Upper lobe of right lung (tissue), 1 donor: Measurements from ENCODE around the gene MIEF1. TPM values are rescaled to one million over a fixed set of nuclear protein-coding genes. Genes with fewer than 3 reads are reported as not detected.

Source experiments
- ATAC-seq: fragments of 200-7000 bp; cut with Tn5 transposase; one replicate; pipeline ENCODE4 v1.9.1; 2020; ENCODE audit warnings: mild to moderate bottlenecking, moderate library complexity
- DNase-seq: peaks from one replicate; pipeline ENCODE4 v3.0.0-alpha.2; 2020
- H3K27ac ChIP-seq: fragments of 200-600 bp; one replicate; pipeline ENCODE4 v1.8.0; 2022
- H3K27me3 ChIP-seq: fragments of 200-600 bp; one replicate; pipeline ENCODE4 v1.8.0; 2022; ENCODE audit warnings: mild to moderate bottlenecking
- H3K36me3 ChIP-seq: fragments of 200-600 bp; one replicate; pipeline ENCODE4 v1.8.0; 2022
- H3K4me1 ChIP-seq: fragments of 200-600 bp; one replicate; pipeline ENCODE4 v1.8.0; 2022
- H3K4me3 ChIP-seq: fragments of 200-600 bp; one replicate; pipeline ENCODE4 v1.8.0; 2022; ENCODE audit warnings: mild to moderate bottlenecking
- H3K9me3 ChIP-seq: fragments of 200-600 bp; one replicate; pipeline ENCODE4 v1.8.0; 2022
- intact Hi-C: fragments of 100-400 bp; cut with DNase I; formaldehyde crosslinking; loops from one replicate; pipeline ENCODE4 v1.11.0; 2022
- total RNA-seq: library from RNA; stranded (reverse); fragmentation: NEBNext Ultra II Directional; extraction: Animal tissue kit (Norgen Biotek cat#: 25700); gene quantifications from one replicate; pipeline ENCODE4 v1.2.1, GENCODE V29; 2021
- TF ChIP-seq, protein P1 (sequence below): fragments of 200-600 bp; IDR thresholded peaks from one replicate; pipeline ENCODE4 v1.8.0; 2022; ENCODE audit warnings: antibody characterized with exemption
- donor health status: DM: no; HTN: yes; CAD: no; lungs with severe emphysema.

Gene MIEF1
- total RNA-seq, 1 donor from 2014 or later: 24.3 TPM

DNA sequence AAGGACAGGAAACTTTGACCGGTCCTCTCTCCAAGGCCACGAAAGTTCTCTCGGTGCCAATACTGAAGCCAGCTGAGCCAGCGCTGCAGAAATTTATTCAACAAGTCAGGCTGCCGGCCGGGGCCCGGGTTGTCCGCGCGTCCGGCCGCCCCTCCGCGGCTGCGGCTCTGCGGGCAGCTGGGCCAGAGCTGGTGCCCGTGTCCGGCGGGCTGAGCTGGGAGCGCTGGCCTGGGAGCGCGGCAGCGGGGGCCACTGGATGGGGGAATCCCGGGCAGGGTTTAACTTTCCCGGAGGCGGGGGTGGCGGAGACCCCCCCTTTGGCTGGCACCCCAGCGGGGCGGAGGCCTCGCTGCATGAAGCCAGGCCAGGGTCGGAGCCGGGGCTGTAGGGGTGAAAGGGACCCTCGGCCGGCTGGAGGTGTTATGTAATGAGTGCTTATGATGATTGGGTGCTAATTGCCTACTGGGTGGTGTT is 56.2 kb downstream of the MIEF1 start:
- Histone ChIP-seq H3K4me3 (no peak overlapping the region), H3K36me3 (no peaks in the 10 kb centered on the region), H3K4me1 (peaks cover 4% of the 10 kb centered on the region), H3K27ac (no peak overlapping the region), H3K27me3 (peaks cover 68% of the 10 kb centered on the region), H3K9me3 (no peaks in the 10 kb centered on the region)
- TF ChIP-seq, protein P1, sequence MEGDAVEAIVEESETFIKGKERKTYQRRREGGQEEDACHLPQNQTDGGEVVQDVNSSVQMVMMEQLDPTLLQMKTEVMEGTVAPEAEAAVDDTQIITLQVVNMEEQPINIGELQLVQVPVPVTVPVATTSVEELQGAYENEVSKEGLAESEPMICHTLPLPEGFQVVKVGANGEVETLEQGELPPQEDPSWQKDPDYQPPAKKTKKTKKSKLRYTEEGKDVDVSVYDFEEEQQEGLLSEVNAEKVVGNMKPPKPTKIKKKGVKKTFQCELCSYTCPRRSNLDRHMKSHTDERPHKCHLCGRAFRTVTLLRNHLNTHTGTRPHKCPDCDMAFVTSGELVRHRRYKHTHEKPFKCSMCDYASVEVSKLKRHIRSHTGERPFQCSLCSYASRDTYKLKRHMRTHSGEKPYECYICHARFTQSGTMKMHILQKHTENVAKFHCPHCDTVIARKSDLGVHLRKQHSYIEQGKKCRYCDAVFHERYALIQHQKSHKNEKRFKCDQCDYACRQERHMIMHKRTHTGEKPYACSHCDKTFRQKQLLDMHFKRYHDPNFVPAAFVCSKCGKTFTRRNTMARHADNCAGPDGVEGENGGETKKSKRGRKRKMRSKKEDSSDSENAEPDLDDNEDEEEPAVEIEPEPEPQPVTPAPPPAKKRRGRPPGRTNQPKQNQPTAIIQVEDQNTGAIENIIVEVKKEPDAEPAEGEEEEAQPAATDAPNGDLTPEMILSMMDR: no peak
- intact Hi-C loops: no loop called here
- DNase-seq: no peak
- no peak for ATAC-seq

DNA sequence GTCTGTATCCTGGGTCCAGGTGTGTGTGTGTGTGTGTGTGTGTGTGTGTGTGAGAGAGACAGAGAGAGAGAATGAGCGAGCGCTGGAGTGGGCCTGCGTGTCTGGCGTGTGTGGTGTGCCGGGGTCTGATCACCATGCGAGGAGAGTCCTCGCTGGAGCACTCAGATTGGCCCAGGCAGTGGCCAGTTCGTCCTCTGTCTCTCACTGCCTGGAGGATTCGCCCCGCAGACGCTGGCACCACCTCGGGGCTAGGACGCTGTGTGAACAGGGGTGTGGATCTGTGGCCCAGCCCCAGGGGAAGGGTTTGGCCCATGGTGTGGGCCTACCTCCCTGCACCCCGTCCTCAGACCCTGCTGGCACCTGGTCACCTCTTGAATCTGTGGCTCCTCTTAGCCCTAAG is 56.9 kb downstream of the MIEF1 start:
- no peaks in the 10 kb centered on the region for H3K9me3 ChIP-seq
- no peaks in the 10 kb centered on the region for H3K36me3 ChIP-seq
- H3K27ac ChIP-seq: no peak overlapping the region
- no peak overlapping the region for H3K4me3 ChIP-seq
- peaks cover 4% of the 10 kb centered on the region for H3K4me1 ChIP-seq
- ATAC-seq (peak; percentile 4), DNase-seq (no peak)
- TF ChIP-seq, protein P1: no peak
- intact Hi-C loops: no loop called here
- peaks cover 66% of the 10 kb centered on the region for H3K27me3 ChIP-seq

DNA sequence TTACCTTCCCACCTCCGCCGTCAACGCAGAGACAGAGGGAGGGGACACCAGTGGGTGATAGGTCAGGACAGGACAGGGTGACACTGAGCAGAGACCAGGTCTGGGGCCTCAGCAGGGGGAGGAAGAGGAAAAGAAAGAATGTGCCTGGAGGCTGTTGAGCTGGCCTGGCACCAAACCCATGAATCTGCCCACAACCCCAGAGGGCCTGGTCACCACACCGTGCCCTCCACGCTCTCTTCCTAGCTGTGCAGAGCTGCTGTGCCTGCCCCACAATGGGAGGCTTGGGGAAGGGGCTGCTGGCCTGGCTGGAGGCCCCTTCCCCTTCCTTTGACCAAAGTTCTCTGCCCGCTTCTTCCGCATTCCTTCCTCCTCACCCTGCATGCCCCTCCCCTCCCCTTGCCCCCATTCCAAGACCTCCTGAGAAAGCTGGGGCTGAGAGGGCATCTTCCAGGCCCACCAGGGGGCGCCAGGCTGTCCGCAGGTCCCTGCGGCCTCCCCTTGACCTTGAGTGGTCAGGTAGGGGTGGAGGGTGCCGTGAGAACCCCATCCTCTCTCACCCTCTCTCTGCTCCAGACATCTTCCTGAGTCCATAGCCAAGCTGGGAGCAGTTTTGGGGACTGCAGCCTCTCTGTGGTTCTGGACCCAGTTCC is 57.5 kb downstream of the MIEF1 start:
- peak; percentile 8 for ATAC-seq
- no peaks in the 10 kb centered on the region for H3K36me3 ChIP-seq
- peaks cover 4% of the 10 kb centered on the region for H3K4me1 ChIP-seq
- no peak overlapping the region for H3K27ac ChIP-seq
- peaks cover 68% of the 10 kb centered on the region for H3K27me3 ChIP-seq
- TF ChIP-seq, protein P1: peak; percentile 27
- no peak overlapping the region for H3K4me3 ChIP-seq
- no peak for DNase-seq
- intact Hi-C loops: no loop called here
- no peaks in the 10 kb centered on the region for H3K9me3 ChIP-seq

DNA sequence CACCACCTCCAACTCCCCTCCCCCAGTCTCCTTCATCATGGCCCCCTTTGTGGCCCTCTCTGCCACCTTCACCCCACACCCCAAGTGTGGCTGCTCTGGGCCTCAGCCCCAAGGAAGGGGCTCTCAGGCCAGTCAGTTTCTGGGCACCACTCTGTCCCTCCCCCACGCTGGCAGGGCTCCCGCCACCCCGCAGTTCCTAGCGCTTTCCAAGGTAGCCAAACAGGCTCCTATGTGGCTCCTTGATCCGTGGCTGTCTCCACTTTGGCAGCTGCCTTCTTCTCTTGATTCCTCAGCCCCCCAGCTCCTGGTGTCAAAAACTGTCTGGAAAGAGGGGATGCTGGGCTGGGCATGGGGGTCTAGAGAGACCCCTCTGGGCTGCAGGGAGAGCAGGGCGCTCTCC is 58.0 kb downstream of the MIEF1 start:
- no peak for ATAC-seq

DNA sequence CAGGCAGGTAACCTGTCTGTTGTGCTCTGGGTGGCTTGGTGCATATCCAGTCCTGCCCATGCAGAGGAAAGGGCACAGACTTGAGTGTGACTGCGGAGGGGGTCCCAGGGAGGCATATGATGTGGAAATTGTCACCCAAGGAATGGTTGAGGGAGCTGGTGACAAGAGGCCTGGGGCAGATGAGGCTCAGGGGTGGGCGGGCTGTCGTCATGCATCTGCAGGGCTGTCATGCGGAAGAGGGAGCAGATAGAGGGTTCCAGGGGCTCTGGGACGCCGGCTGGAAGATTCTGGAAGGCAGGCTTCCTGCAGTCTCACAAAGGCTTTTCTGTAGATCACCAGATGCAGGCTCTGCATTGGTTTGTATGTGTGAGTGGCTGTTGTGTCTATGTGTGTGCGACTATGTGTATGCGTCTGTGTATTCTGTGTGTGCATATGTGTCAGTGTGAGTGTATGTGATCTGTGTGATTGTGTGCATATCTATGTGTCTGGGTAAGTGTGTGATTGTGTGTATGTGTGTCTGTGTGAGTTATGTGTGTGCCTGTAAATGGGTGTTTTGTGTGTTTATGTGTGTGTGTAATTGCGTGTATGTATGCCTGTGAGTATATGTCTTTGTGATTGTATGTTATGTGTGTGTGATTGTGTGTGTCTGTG is 60.9 kb downstream of the MIEF1 start:
- intact Hi-C loops: no loop called here
- DNase-seq (no peak), ATAC-seq (no peak)
- Histone ChIP-seq H3K27me3 (peaks cover 52% of the 10 kb centered on the region), H3K4me3 (no peak overlapping the region), H3K36me3 (no peaks in the 10 kb centered on the region), H3K9me3 (no peaks in the 10 kb centered on the region), H3K4me1 (peaks cover 3% of the 10 kb centered on the region), H3K27ac (no peak overlapping the region)
- TF ChIP-seq, protein P1: no peak

More for the DNA sequence above, 58.0 kb downstream of the MIEF1 start:
- intact Hi-C loops: no loop called here
- no peak for DNase-seq
- Histone ChIP-seq H3K27ac (no peak overlapping the region), H3K4me1 (peaks cover 4% of the 10 kb centered on the region), H3K27me3 (peaks cover 74% of the 10 kb centered on the region), H3K9me3 (no peaks in the 10 kb centered on the region), H3K4me3 (no peak overlapping the region), H3K36me3 (no peaks in the 10 kb centered on the region)
- TF ChIP-seq, protein P1: no peak
